ENCODE measurements around the gene DLGAP1.
"Not testable (repeated sequence)": the region's sequence is repeated elsewhere in the genome, so short reads cannot be mapped to it uniquely, and the experiment has no call there.

Gene DLGAP1

DNA sequence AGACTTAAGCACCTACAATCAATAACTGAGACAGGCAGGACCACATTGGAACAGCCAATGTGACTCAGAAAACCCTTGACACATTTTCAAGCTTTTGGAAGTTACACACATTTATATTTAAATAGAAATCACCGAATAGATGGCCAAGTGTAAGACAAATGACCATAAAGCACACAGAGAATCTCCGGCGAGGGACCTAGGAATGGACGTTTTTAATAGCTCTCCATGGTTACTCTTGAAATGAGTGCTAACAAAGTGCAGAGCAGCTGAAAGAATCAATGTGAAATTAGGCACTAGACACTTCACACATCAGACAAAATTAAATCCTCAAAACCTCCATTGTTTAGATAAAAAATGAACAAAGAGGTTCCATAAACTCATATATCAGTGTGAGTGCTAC lies 376.9 kb downstream of the DLGAP1 start:
- no peak for DNase-seq (ENCODE audit: low spot score)

DNA sequence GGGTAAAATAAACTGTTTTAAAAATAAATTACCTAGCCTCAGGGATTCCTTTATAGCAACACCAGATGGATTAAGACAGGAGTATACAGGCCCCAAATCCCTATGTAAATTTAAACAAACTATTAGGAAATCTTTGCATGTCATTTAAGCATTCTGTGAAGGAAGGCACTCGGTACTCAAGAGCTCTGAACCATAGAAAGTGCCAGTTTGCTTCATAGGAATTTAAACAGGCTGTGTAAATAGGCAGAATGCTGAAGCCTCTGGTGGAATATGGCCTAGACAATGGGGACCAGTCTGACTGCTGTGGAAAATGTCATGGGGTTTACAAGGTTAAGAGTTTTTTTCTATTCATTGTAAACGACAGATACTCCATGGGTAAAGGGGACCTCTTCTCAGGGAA lies 377.4 kb downstream of the DLGAP1 start:
- DNase-seq (ENCODE audit: low spot score) = no peak

DNA sequence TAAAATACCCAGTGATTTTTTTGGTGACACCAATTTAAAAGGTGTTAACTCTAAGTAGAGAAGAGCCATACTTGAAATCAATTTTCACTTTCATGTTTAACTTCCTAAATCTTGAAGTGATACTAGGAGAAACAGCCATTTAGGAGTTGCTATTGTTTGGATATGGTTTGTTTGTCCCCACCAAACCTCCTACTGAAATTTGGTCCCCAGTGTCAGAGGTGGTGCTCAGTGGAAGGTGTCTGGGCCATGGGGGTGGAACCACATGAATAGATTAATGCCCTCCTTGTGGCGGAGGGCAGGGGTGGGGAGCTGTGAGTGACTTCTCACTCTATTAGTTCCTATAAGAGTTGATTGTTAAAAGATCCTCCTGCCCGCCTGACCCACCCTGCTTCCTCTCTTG lies 377.9 kb downstream of the DLGAP1 start:
- DNase-seq (ENCODE audit: low spot score) = no peak

DNA sequence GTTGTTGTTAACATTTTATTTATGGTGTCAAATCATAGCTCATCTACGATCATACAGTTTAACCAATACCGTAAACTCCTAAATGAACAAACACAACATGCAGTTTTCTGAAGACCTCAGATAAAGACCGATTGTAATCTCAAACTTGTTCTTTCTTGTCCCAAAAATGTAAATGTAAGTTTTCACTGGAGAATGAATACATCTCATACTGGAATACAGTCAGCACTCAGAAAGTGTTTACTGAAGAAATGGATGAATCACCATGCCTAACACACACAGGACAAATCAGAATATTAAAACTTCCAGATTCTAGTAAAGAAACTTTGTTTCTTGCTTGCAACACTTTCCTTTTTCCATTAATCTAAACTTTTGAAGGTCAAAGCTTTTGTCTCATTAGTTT lies 380.5 kb downstream of the DLGAP1 start:
- no peak for DNase-seq (ENCODE audit: low spot score)

GRCh38 chr18:4069183-4069582 lies 385.9 kb downstream of the DLGAP1 start:
- DNase-seq (ENCODE audit: low spot score) = no peak

DNA sequence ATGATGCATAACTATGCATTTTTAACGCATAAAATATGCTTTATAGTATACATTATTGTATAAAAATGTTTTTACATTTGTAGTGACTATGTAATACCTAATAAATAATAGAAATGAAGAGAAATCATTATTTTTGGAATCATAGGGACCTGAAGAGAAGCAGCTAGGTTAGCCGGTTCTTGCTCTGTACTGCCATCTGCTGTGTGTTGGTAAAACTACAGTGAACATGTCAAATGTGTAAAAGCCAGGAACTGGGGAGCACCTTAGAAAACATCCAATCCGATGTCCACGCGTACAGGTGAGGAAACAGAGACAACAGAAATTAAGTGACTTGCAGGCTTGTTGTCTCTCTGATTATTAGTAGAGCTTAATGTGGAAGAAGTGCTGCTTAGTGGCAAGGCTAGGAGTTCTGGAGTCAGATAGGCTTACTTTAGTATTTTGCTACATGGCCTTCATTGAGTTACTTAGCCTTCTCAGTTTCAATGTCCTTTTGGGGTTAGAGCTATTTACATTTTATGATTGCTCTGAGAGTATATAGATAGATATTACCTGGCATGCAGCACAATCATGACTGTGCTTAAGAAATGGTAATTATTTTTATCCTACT lies 386.5 kb downstream of the DLGAP1 start:
- peak; percentile 59 for DNase-seq (ENCODE audit: low spot score)

- DNase-seq (ENCODE audit: low spot score) = no peak
Observed at GRCh38 chr18:4063545-4063944, 391.6 kb downstream of the DLGAP1 start.

DNA sequence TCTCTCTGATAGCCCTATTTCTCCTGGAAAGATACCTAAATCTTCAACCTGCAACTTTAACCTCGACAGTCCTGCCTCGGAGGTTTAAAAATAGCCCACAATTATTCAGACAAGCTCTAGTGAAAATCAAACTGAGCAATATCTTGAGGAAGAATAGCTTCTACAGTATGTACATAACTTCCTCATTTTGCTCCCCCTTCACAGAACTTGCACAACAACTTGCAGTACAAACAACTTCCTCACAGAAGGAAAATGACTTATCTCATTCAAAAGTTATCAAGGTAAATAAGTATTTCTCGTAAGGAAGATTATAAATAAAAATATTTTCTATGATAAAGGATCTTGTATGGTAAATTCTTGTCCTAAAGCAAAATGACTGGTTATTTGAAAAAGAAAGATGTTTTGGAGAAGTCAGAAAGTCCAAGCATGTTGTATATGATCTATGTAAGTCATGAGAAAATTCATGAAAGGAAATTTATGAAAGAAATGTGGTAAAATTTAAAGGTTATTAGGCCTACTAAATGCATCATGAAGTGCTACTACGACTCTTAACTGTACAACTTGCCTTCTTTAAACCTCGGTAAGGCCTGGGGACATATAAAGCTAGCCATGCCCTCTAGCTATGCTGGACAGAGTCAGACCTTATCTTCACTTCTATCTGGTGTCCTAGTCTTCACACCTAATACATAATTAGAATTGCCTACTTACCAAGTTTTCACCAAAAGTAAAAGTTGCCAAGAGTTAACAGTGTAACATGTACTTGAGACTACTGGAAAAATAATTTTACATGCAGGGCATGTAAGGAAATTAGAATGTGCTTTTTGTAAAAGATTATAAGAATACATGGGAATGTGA lies 394.5 kb downstream of the DLGAP1 start:
- no peak for DNase-seq (ENCODE audit: low spot score)

GRCh38 chr18:4058179-4058578 lies 396.9 kb downstream of the DLGAP1 start:
- no peak for DNase-seq (ENCODE audit: low spot score)

GRCh38 chr18:4040391-4041092 lies 414.6 kb downstream of the DLGAP1 start:
- no peak for DNase-seq (ENCODE audit: low spot score)

GRCh38 chr18:4035521-4035920 lies 419.6 kb downstream of the DLGAP1 start:
- no peak for DNase-seq (ENCODE audit: low spot score)

DNA sequence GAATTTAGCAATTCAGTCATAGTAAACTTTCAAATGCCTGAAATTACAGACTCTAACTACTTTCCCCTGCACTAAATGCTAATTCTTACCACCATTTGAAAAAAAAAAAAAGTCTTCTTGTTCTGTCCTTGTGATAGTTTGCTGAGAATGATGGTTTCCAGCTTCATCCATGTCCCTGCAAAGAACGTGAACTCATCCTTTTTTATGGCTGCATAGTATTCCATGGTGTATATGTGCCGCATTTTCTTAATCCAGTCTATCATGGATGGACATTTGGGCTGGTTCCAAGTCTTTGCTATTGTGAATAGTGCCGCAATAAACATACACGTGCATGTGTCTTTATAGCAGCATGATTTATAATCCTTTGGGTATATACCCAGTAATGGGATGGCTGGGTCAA lies 420.3 kb downstream of the DLGAP1 start:
- not testable (repeated sequence) for DNase-seq (ENCODE audit: low spot score)

DNA sequence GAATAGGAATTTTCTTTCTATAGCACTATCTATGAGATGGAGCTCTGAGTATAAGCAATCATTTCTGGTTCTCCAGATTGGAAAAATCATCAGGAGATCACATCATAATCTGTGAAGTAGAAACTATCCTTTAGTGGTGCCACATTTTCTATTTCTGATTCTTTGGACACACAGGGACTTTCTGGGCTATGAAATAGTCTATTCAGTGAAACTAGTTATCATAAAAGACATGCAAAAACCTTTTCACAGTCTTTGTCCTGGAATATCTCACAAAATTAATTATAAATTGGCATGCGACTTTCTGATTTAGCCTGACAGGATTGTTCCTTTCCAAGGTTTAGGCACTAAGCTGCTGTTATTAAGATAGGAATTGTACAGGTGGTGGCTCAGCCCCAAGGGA lies 428.6 kb downstream of the DLGAP1 start:
- no peak for DNase-seq (ENCODE audit: low spot score)

DNA sequence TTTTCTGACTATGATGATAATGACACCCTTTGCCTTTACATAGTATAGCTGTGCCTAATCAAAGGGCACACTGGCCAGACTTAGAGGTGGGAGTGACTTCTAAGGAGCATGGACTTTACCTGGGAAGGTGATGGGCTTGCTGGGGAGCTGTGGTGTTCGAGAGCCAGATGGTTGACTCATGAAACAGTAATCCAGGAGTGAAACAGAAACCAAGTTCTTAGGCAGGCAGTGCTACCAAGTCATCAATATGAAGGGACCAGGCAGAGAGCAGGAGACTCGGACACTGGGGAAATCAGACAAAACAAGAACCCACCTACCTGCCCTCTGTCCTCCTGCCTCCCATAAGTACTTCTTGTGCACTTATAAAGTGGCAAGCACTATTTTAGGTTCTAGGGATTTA lies 430.4 kb downstream of the DLGAP1 start:
- DNase-seq (ENCODE audit: low spot score) = no peak

- not testable (repeated sequence) for DNase-seq (ENCODE audit: low spot score)
Observed at GRCh38 chr18:4022749-4023148, 432.4 kb downstream of the DLGAP1 start.

GRCh38 chr18:4020026-4020425 lies 435.1 kb downstream of the DLGAP1 start:
- no peak for DNase-seq (ENCODE audit: low spot score)

- DNase-seq (ENCODE audit: low spot score) = no peak
Observed at GRCh38 chr18:4017480-4017879, 437.6 kb downstream of the DLGAP1 start.

DNA sequence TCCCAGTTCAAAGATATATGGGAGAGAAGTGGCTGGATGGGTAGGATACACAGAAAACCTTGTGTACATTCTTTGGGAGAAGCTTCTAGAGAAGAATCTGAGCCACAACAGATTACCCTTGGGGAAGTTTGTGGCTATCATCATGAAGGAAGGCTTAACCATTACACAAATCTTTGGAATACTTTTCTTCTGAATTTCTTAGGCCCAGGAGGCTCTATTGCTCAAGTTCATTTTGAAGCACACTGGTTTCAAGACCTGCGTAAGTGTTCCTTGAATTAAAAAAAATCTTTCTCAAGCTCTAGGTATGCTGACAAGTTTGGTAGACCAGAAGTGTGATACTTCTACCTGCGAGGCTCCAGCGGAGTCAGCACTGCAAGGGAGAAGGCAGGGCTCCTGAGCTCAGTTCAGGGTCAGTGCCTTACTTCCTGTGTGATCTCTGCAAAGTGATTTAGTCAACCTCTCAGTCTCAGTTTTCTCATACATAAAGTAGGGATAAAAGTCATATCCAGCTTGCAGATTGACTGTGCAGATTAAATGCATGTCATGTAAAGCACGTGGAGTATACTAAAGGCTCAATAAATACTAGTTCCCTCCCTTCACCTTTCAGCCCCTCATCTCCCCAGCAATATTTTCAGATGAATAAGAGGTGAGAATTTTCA lies 438.6 kb downstream of the DLGAP1 start:
- DNase-seq (ENCODE audit: low spot score) = no peak

- DNase-seq (ENCODE audit: low spot score) = no peak
Observed at GRCh38 chr18:4007846-4008245, 447.3 kb downstream of the DLGAP1 start.

DNA sequence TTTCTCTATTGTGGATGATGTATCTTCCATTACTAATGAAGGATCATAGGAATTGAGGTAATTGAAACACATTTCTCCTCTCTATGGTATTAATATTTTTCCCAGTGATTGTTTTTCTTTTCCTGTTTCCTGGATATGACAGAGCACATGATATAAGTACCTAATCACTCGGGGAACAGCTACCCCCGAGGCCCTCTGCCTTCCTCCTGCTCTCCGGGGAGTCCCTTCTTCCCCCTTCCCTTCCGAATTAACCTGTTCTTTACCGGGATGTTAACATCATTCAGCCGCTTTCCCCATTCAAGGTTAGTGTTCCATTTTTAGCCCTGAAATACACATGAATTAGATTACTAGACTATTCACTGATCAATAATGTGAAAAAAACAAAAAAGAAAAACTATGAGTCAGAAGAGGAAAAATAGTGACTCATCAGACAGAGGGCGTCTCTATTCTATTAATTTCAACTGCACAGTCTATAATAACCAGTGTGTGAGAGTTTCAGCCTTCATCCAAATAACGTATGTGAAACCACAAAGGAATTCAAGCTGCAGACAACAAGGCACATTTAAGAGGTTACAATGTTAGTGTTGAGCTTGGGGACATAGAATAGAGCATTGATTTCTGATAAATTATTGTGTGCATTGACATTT lies 450.8 kb downstream of the DLGAP1 start:
- DNase-seq (ENCODE audit: low spot score) = peak; percentile 15

GRCh38 chr18:3998698-3999333 lies 456.3 kb downstream of the DLGAP1 start:
- DNase-seq (ENCODE audit: low spot score) = peak; percentile 36

Data from AG08395 (cell line).